ENCODE measurements around the gene SERPINA3.

Gene SERPINA3

GRCh38 chr14:94641632-94641955, 29.4 kb downstream of the SERPINA3 start:
- Histone ChIP-seq H3K27me3 (ENCODE audit: control insufficient read depth in 2 of 2, insufficient read depth in 2 of 2, low read length in 2 of 2) (no peaks in the 10 kb centered on the region), H3K4me3 (ENCODE audit: low read length in 2 of 2) (no peak overlapping the region), H3K27ac (ENCODE audit: low read depth in 2 of 2, low read length in 2 of 2) (no peak overlapping the region), H3K9me3 (ENCODE audit: control insufficient read depth in 2 of 2, low read length in 2 of 2) (no peaks in the 10 kb centered on the region), H3K4me1 (ENCODE audit: control insufficient read depth in 2 of 2, insufficient read depth in 2 of 2, low read length in 2 of 2) (no peaks in the 10 kb centered on the region), H3K36me3 (ENCODE audit: control insufficient read depth in 2 of 2, insufficient read depth in 2 of 2, low read length in 2 of 2) (no peaks in the 10 kb centered on the region), H3K9ac (ENCODE audit: low read depth in 1 of 2, low read length in 2 of 2) (no peak overlapping the region)

- Histone ChIP-seq H3K4me1 (ENCODE audit: control insufficient read depth in 2 of 2, insufficient read depth in 2 of 2, low read length in 2 of 2) (no peaks in the 10 kb centered on the region), H3K27me3 (ENCODE audit: control insufficient read depth in 2 of 2, insufficient read depth in 2 of 2, low read length in 2 of 2) (no peaks in the 10 kb centered on the region), H3K4me3 (ENCODE audit: low read length in 2 of 2) (no peak overlapping the region), H3K36me3 (ENCODE audit: control insufficient read depth in 2 of 2, insufficient read depth in 2 of 2, low read length in 2 of 2) (no peaks in the 10 kb centered on the region), H3K9me3 (ENCODE audit: control insufficient read depth in 2 of 2, low read length in 2 of 2) (no peaks in the 10 kb centered on the region), H3K27ac (ENCODE audit: low read depth in 2 of 2, low read length in 2 of 2) (no peak overlapping the region), H3K9ac (ENCODE audit: low read depth in 1 of 2, low read length in 2 of 2) (no peak overlapping the region)
Measured at GRCh38 chr14:94643316-94644101, 31.3 kb downstream of the SERPINA3 start.

GRCh38 chr14:94644102-94644535, 31.9 kb downstream of the SERPINA3 start:
- Histone ChIP-seq H3K9me3 (ENCODE audit: control insufficient read depth in 2 of 2, low read length in 2 of 2) (no peaks in the 10 kb centered on the region), H3K9ac (ENCODE audit: low read depth in 1 of 2, low read length in 2 of 2) (no peak overlapping the region), H3K27me3 (ENCODE audit: control insufficient read depth in 2 of 2, insufficient read depth in 2 of 2, low read length in 2 of 2) (no peaks in the 10 kb centered on the region), H3K27ac (ENCODE audit: low read depth in 2 of 2, low read length in 2 of 2) (no peak overlapping the region), H3K36me3 (ENCODE audit: control insufficient read depth in 2 of 2, insufficient read depth in 2 of 2, low read length in 2 of 2) (no peaks in the 10 kb centered on the region), H3K4me1 (ENCODE audit: control insufficient read depth in 2 of 2, insufficient read depth in 2 of 2, low read length in 2 of 2) (no peaks in the 10 kb centered on the region), H3K4me3 (ENCODE audit: low read length in 2 of 2) (no peak overlapping the region)

- no peaks in the 10 kb centered on the region for H3K9me3 ChIP-seq (ENCODE audit: control insufficient read depth in 2 of 2, low read length in 2 of 2)
- H3K9ac ChIP-seq (ENCODE audit: low read depth in 1 of 2, low read length in 2 of 2), result no peak overlapping the region
- no peaks in the 10 kb centered on the region for H3K27me3 ChIP-seq (ENCODE audit: control insufficient read depth in 2 of 2, insufficient read depth in 2 of 2, low read length in 2 of 2)
- no peaks in the 10 kb centered on the region for H3K4me1 ChIP-seq (ENCODE audit: control insufficient read depth in 2 of 2, insufficient read depth in 2 of 2, low read length in 2 of 2)
- H3K36me3 ChIP-seq (ENCODE audit: control insufficient read depth in 2 of 2, insufficient read depth in 2 of 2, low read length in 2 of 2), result no peaks in the 10 kb centered on the region
- no peak overlapping the region for H3K4me3 ChIP-seq (ENCODE audit: low read length in 2 of 2)
- H3K27ac ChIP-seq (ENCODE audit: low read depth in 2 of 2, low read length in 2 of 2), result no peak overlapping the region
Measured at GRCh38 chr14:94646066-94646465, 33.9 kb downstream of the SERPINA3 start.

GRCh38 chr14:94646481-94646880, 34.3 kb downstream of the SERPINA3 start:
- no peaks in the 10 kb centered on the region for H3K4me1 ChIP-seq (ENCODE audit: control insufficient read depth in 2 of 2, insufficient read depth in 2 of 2, low read length in 2 of 2)
- H3K36me3 ChIP-seq (ENCODE audit: control insufficient read depth in 2 of 2, insufficient read depth in 2 of 2, low read length in 2 of 2), result no peaks in the 10 kb centered on the region
- H3K27ac ChIP-seq (ENCODE audit: low read depth in 2 of 2, low read length in 2 of 2), result no peak overlapping the region
- no peak overlapping the region for H3K9ac ChIP-seq (ENCODE audit: low read depth in 1 of 2, low read length in 2 of 2)
- H3K4me3 ChIP-seq (ENCODE audit: low read length in 2 of 2), result no peak overlapping the region
- no peaks in the 10 kb centered on the region for H3K27me3 ChIP-seq (ENCODE audit: control insufficient read depth in 2 of 2, insufficient read depth in 2 of 2, low read length in 2 of 2)
- no peaks in the 10 kb centered on the region for H3K9me3 ChIP-seq (ENCODE audit: control insufficient read depth in 2 of 2, low read length in 2 of 2)

- Histone ChIP-seq H3K9me3 (ENCODE audit: control insufficient read depth in 2 of 2, low read length in 2 of 2) (no peaks in the 10 kb centered on the region), H3K9ac (ENCODE audit: low read depth in 1 of 2, low read length in 2 of 2) (no peak overlapping the region), H3K36me3 (ENCODE audit: control insufficient read depth in 2 of 2, insufficient read depth in 2 of 2, low read length in 2 of 2) (no peaks in the 10 kb centered on the region), H3K4me1 (ENCODE audit: control insufficient read depth in 2 of 2, insufficient read depth in 2 of 2, low read length in 2 of 2) (no peaks in the 10 kb centered on the region), H3K27ac (ENCODE audit: low read depth in 2 of 2, low read length in 2 of 2) (no peak overlapping the region), H3K4me3 (ENCODE audit: low read length in 2 of 2) (no peak overlapping the region), H3K27me3 (ENCODE audit: control insufficient read depth in 2 of 2, insufficient read depth in 2 of 2, low read length in 2 of 2) (no peaks in the 10 kb centered on the region)
Measured at GRCh38 chr14:94648801-94649200, 36.6 kb downstream of the SERPINA3 start.

- H3K4me3 ChIP-seq (ENCODE audit: low read length in 2 of 2), result no peak overlapping the region
- H3K36me3 ChIP-seq (ENCODE audit: control insufficient read depth in 2 of 2, insufficient read depth in 2 of 2, low read length in 2 of 2), result no peaks in the 10 kb centered on the region
- H3K9ac ChIP-seq (ENCODE audit: low read depth in 1 of 2, low read length in 2 of 2), result no peak overlapping the region
- H3K9me3 ChIP-seq (ENCODE audit: control insufficient read depth in 2 of 2, low read length in 2 of 2), result no peaks in the 10 kb centered on the region
- no peaks in the 10 kb centered on the region for H3K4me1 ChIP-seq (ENCODE audit: control insufficient read depth in 2 of 2, insufficient read depth in 2 of 2, low read length in 2 of 2)
- H3K27me3 ChIP-seq (ENCODE audit: control insufficient read depth in 2 of 2, insufficient read depth in 2 of 2, low read length in 2 of 2), result no peaks in the 10 kb centered on the region
- H3K27ac ChIP-seq (ENCODE audit: low read depth in 2 of 2, low read length in 2 of 2), result no peak overlapping the region
Measured at GRCh38 chr14:94649543-94650443, 37.6 kb downstream of the SERPINA3 start.

- no peaks in the 10 kb centered on the region for H3K36me3 ChIP-seq (ENCODE audit: control insufficient read depth in 2 of 2, insufficient read depth in 2 of 2, low read length in 2 of 2)
- no peak overlapping the region for H3K27ac ChIP-seq (ENCODE audit: low read depth in 2 of 2, low read length in 2 of 2)
- no peaks in the 10 kb centered on the region for H3K27me3 ChIP-seq (ENCODE audit: control insufficient read depth in 2 of 2, insufficient read depth in 2 of 2, low read length in 2 of 2)
- no peaks in the 10 kb centered on the region for H3K9me3 ChIP-seq (ENCODE audit: control insufficient read depth in 2 of 2, low read length in 2 of 2)
- no peaks in the 10 kb centered on the region for H3K4me1 ChIP-seq (ENCODE audit: control insufficient read depth in 2 of 2, insufficient read depth in 2 of 2, low read length in 2 of 2)
- no peak overlapping the region for H3K4me3 ChIP-seq (ENCODE audit: low read length in 2 of 2)
- H3K9ac ChIP-seq (ENCODE audit: low read depth in 1 of 2, low read length in 2 of 2), result no peak overlapping the region
Measured at GRCh38 chr14:94650444-94650775, 38.2 kb downstream of the SERPINA3 start.

GRCh38 chr14:94650806-94651805, 38.9 kb downstream of the SERPINA3 start:
- H3K9me3 ChIP-seq (ENCODE audit: control insufficient read depth in 2 of 2, low read length in 2 of 2), result no peaks in the 10 kb centered on the region
- no peaks in the 10 kb centered on the region for H3K36me3 ChIP-seq (ENCODE audit: control insufficient read depth in 2 of 2, insufficient read depth in 2 of 2, low read length in 2 of 2)
- H3K27me3 ChIP-seq (ENCODE audit: control insufficient read depth in 2 of 2, insufficient read depth in 2 of 2, low read length in 2 of 2), result no peaks in the 10 kb centered on the region
- H3K4me1 ChIP-seq (ENCODE audit: control insufficient read depth in 2 of 2, insufficient read depth in 2 of 2, low read length in 2 of 2), result no peaks in the 10 kb centered on the region
- H3K4me3 ChIP-seq (ENCODE audit: low read length in 2 of 2), result no peak overlapping the region
- no peak overlapping the region for H3K9ac ChIP-seq (ENCODE audit: low read depth in 1 of 2, low read length in 2 of 2)
- H3K27ac ChIP-seq (ENCODE audit: low read depth in 2 of 2, low read length in 2 of 2), result no peak overlapping the region

Measured in mucosa of rectum (tissue), 2 donors.